DOHH2 (cell line): ENCODE results near the gene CD274.

ENCODE experiments used
- CTCF ChIP-seq: fragments of 200-600 bp; sonication (generic); IDR thresholded peaks from one replicate; pipeline ENCODE4 v1.5.1; 2014; ENCODE audit warnings: antibody characterized with exemption, mild to moderate bottlenecking, low read depth, low read length; ENCODE audit not compliant: poor library complexity, severe bottlenecking
- EZH2phosphoT487 ChIP-seq: fragments of 200-600 bp; sonication (generic); IDR thresholded peaks from 2 replicates; pipeline ENCODE4 v1.6.1; 2017; ENCODE audit warnings: borderline replicate concordance, mild to moderate bottlenecking, antibody characterized with exemption, low read length, moderate library complexity, mixed read lengths

- TF ChIP-seq CTCF (no peak), EZH2phosphoT487 (no peak)
Observed at GRCh38 chr9:5489630-5490490, 39.5 kb downstream of the CD274 start.
